GM21619 (cell line): ENCODE measurements around the gene HAUS7.

Source experiments
- ATAC-seq: cut with Tn5 transposase; IDR thresholded peaks from one replicate; pipeline ENCODE4 v1.9.1; 2021; ENCODE audit not compliant: unreplicated experiment

Gene HAUS7

DNA sequence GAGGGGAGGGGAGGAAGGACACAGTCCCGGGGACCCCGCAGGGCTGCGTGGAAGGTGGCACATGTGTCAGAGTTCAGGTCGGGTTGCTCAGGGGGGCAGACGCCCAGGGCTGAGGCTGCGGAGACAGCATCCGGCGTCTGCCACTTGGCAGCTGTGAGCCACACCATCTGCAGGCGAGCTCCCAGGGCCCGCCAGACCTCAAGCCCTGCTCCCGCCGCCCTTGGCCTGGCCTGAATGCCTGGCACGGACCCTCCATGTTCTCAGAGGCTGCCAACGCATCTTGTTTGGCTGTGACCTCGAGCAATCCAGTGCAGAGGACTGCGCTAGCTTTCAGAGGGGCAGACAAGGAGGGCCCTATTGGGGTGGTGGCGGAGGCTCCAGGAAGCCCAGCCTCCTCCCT is 29.5 kb upstream of the HAUS7 start:
- no peak for ATAC-seq

GRCh38 chrX:153499341-153499740 is 29.0 kb upstream of the HAUS7 start:
- no peak for ATAC-seq

DNA sequence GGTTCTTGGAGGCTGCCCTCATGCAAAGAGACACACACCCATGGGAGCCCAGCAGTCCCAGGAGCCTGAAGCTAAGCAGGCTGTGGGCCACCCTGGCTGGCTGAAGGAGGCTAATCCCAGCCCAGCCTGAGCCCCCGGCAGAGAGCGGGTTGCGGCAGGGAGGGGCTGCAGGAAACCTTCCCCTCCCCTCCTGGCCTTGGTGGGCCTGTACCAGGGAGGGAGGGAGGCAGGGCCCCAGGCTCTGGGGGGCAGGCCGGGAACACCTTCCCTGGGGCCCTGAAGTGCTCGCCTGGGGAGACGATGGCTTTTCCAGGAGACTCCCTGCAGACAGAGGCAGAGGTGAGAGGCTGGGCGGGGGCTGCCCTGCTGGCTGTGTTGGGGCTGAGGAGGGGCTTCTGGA is 28.1 kb upstream of the HAUS7 start:
- ATAC-seq: no peak

- no peak for ATAC-seq
Observed at GRCh38 chrX:153496590-153496959, 26.2 kb upstream of the HAUS7 start.

DNA sequence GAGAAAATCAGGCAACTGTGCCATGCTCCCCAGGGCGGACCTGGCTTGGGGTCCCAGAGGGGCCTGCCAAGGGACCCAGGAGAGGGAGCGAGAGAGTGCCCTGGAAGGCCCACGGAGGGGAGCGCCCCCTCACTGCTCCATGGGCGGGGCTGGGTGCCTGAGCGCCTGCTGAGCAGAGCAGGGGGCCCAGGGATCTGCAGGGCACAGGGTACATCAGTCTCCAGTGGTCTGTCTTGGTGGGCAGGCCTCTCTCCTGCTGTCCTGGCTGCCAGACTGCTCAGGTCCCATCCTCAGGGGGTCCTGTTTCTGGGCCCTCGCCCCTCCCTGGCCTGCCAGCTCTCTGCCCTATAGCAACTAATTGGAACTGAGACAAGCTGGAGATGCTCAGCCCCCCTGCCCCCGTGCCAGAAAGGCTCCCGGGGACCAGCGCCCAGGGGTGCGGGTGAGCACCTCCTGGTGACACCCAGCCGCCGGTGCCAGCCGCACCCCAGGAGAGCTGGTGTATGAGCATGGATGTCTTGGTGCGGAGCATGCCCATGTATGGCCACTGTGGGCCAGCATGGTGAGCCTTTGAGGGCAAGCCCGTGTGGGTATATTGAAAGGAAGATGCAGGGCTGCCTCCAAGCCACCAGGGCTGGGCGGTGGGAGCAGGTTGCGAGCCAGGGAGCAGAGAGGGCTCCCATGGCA is 25.7 kb upstream of the HAUS7 start:
- no peak for ATAC-seq

- ATAC-seq: no peak
Observed at GRCh38 chrX:153495362-153495751, 25.0 kb upstream of the HAUS7 start.

DNA sequence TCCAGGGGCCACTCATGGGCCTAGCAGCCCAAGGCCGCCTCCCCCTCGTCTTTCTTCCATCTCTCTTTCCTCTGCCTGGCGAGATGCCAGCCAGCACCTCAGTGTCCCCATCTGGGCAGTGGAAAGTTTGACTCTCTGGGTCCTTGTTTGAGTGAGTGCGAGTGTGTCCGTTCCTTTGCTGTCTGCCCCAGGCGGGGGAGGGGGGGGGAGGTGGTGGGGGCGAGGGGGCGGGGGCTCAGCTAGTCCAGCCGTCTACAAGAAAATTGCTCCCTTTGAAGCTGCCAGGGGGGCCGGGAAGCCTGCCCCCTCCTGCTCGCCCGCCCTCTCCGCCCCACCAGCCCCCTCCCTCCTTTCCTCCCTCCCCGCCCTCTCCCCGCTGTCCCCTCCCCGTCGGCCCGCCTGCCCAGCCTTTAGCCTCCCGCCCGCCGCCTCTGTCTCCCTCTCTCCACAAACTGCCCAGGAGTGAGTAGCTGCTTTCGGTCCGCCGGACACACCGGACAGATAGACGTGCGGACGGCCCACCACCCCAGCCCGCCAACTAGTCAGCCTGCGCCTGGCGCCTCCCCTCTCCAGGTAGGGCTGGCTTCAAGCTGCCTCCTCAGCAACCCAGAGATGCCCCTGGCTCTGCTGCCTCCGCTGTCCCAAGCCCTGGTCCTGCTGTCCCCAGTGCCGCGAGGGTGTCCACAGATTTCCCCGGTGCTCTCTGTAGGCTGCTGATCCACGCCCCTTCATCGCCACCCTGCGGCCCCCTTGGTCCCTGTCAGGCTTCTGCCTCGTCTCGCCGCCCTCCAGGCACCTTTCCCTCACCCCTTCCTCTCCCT is 24.4 kb upstream of the HAUS7 start, which contains the start of gene BGN:
TSS of gene BGN (plus strand) at position 440 of the 821 bp plus-strand sequence. CDS start 9,652 bp downstream, outside the sequence.
- no peak for ATAC-seq

DNA sequence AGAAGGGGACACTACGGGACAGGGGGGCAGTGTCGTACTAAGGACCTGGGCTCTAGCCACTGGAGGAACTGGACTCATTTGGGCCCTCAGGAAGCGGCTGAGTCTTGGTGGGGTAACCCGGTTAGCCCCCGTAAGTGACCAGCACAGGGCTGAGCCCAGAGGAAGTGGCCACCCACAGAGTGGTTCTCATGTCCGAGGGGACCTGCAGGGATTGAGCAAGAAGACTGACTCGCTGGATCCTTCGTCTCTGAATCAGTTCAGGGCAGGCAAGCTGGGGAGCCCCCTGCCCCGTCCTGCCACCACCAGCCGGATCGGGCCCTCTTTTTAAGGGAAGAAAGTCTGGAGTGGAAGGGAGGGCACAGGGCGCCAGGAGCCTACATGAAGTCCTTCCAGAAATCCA is 23.7 kb upstream of the HAUS7 start:
- no peak for ATAC-seq

DNA sequence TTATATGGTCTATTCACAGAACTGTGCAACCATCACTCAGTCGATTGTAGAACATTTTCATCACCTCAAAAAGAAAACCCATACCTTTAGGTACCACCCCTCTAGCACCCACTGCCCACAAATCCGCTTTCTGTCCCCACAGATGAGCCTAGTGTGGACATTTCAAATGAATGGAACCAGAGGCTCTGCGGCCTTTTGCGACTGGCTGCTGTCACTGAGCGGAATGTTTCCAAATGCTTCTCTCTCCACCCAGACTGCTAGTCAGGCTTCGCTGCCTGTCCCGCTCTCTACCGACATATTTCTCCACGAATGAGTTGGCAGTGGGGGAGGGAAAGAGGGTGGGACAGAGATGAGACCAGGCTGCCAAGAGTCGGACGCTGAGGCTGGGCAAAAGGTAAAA is 22.7 kb upstream of the HAUS7 start:
- ATAC-seq: no peak

- ATAC-seq: no peak
Observed at GRCh38 chrX:153492543-153492942, 22.2 kb upstream of the HAUS7 start.

DNA sequence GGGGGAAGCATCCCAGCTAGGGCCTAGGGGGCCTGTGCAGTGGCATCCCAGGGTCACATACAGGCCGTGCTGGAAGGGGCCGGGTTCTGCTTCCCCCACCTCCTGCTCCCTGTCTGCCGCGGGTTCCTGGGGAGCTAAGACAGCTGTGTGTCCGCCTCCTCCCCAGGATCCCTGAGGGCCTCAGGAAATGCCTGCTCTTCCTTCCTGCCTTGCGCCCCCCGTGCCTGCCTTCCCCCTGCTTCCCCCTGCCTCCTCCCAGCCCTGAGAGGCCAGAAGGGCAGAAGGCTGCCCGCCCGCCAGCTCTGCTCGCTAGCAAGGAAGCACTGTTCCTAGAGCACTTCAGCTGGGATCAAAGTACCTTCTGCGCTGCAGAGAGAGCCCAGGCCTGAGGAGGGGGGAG is 21.5 kb upstream of the HAUS7 start:
- ATAC-seq: no peak

GRCh38 chrX:153491351-153491914 is 21.1 kb upstream of the HAUS7 start:
- ATAC-seq: no peak

GRCh38 chrX:153490217-153490930 is 20.0 kb upstream of the HAUS7 start:
- no peak for ATAC-seq

DNA sequence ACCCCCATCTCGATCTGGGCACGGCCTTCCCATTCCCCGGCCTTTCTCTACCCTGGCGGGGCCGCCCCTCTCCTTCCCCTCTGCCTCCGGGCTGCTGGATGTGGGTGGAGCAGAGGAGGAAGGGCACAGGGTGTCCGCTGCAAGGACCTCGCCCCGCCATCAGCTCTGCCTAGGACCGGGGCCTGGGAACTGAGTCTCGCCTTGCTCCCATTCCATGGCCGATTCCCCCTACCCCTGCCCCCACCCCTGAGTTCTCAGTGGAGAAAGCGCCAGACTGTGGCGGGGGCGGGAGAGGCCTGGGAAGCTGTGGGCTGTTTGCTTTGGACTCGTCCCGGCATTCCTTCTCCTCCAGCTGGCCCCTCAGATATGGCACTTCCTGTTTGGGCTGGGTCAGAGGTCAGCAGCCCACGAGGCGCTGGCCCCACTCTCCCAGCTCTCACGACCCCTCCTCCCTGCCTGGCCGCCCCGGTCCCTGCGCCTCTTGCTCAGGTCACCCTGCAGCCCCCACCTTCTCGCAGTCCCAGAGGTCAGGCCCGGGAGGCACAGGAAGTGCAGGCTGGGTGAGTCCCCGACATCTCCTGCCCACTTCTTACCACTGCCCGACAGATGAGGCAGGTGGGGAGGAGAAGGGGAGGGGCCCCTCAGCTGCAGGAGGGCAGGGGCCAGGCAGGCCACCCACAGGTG is 18.0 kb upstream of the HAUS7 start:
- ATAC-seq: no peak

DNA sequence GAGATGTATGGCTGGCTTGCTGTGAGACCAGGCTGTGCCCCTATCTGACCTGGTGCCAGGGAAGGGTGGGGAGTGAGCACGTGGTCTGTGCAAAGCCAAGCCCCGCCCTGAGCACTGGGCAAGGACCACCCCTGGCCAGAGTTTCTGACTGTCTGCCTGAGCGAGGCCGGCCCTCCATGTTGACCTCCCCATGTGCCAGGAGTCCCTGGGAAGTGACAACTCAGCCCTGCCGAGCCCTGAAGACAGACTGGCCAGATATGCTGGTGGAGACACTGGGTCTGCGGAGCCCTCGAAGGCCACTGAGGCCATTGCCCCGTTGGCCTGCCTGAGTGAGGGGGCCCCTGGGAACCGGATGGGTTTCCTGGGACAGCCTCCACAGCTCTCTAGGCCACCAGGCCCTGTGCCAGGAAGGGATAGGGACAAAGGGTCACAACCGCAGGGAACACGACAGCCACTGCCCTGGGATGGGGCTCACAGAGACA is 17.3 kb upstream of the HAUS7 start:
- ATAC-seq: no peak

DNA sequence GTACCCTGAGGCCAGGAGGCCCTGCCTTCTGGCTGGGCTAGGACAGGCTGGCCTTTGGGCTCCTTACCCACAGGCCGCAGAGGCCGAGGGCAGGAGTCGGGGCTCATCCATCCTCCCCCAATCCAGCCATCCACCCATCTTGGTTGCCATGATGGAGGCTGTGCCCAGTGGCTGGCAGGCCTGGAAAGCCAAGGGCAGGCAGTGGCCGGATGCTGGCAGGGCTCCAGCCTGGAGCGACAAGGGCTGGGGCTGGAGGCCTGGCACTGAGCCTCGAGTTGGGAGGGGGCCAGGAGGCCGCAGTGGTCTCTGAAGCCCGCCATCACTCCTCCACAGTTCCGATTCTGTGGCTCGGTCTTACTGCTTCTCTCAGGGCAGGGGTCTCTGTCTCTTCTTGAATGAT is 15.8 kb upstream of the HAUS7 start:
- ATAC-seq: no peak

GRCh38 chrX:153485396-153486080 is 15.2 kb upstream of the HAUS7 start:
- ATAC-seq: no peak

GRCh38 chrX:153482376-153483015 is 12.1 kb upstream of the HAUS7 start:
- ATAC-seq: no peak

GRCh38 chrX:153481043-153481442 is 10.7 kb upstream of the HAUS7 start:
- no peak for ATAC-seq

GRCh38 chrX:153478746-153479145 is 8.4 kb upstream of the HAUS7 start:
- no peak for ATAC-seq
